Cardiac fibroblast (primary cell): Measurements from ENCODE around the gene S100A10.

Source experiments
- DNase-seq, 2 donors: peaks; one replicate each; pipeline versions ENCODE4 v3.0.0 to v3.0.0-alpha.2; 2010; ENCODE audit warnings: low read depth in 2 of 2
- H3K4me3 ChIP-seq, 2 donors: replicated peaks in 1 of 2; 1 replicate in 1 of 2; 2 replicates in 1 of 2; pipeline ENCODE4 v1.5.1; 2011; ENCODE audit warnings: low read depth in 2 of 2, low read length in 2 of 2, mild to moderate bottlenecking in 2 of 2, moderate library complexity in 1 of 2
- CTCF ChIP-seq: IDR thresholded peaks from one replicate; pipeline ENCODE4 v1.5.1; 2011; ENCODE audit warnings: low read depth, mild to moderate bottlenecking, low read length, inconsistent platforms

S100A10 gene

GRCh38 chr1:152002960-152003359 lies 9.3 kb upstream of the S100A10 start:
- no peak for TF ChIP-seq CTCF
- peak in 1 of 2 donors; percentile 21 for DNase-seq
- no peak overlapping the region for H3K4me3 ChIP-seq

GRCh38 chr1:152001631-152002584 lies 8.2 kb upstream of the S100A10 start:
- TF ChIP-seq CTCF = peak; percentile 90
- DNase-seq = peak; percentile 97
- no peak overlapping the region for H3K4me3 ChIP-seq

GRCh38 chr1:152000964-152001630 lies 7.4 kb upstream of the S100A10 start:
- TF ChIP-seq CTCF = no peak
- DNase-seq = no peak
- no peak overlapping the region for H3K4me3 ChIP-seq

DNA sequence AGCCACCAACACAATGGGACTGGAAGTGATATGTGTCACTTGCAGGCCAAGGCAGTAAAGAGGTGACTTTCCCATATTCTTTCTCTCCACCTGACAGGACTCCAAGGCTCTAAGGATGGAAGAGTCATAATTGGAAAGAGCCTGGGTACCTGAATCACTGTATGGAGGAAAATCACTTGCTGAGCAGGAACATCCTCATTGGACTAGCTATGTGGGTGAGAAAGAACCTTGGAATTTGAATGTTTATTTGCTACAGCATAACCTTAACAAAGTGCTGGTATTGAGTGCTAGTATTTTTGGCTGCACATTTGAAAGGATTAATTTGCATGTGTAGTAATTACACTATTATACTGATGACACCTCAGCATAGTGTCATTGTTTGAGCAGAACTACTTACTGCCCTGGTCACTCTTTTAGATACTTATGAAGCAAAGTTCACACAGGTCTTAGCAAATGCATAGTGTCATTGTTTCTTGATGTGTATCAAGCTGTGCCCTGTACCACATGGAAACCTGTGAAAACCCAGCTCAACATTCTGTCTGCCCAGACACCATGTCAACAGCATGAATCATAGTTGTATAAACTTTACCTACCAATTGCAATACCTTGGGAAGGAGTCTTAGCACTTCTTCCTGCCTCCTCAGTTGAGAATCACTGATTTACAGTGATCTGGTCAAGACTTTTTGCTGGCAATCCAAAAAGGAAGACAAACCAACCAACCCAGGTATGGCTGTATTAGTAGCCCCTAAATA lies 5.1 kb upstream of the S100A10 start:
- no peak for TF ChIP-seq CTCF
- H3K4me3 ChIP-seq = no peak overlapping the region
- no peak for DNase-seq

- DNase-seq = peak in 1 of 2 donors; percentile 40
- no peak for TF ChIP-seq CTCF
- H3K4me3 ChIP-seq = no peak overlapping the region
Observed at GRCh38 chr1:151997284-151997570, 3.6 kb upstream of the S100A10 start.

GRCh38 chr1:151995774-151996173 lies 2.1 kb upstream of the S100A10 start:
- no peak overlapping the region for H3K4me3 ChIP-seq
- DNase-seq = peak in 1 of 2 donors; percentile 51
- TF ChIP-seq CTCF = no peak
